ENCODE results near the gene CBL.

CBL gene

GRCh38 chr11:119323532-119324033 lies 117.4 kb downstream of the CBL start (continued):
- TF ChIP-seq ZNF239 (tag by site-specific recombination; IDR thresholded peaks at IDR 0.05) (no peak), ZNF449 (tag by site-specific recombination; IDR thresholded peaks at IDR 0.05) (no peak), ZNF16 (tag by site-specific recombination; IDR thresholded peaks at IDR 0.05; ENCODE audit: low read depth) (peak; percentile 99), RBAK (tag by site-specific recombination; IDR thresholded peaks at IDR 0.05) (no peak), FEZF1 (tag by site-specific recombination; IDR thresholded peaks at IDR 0.05) (no peak), ZNF639 (tag by site-specific recombination; IDR thresholded peaks at IDR 0.05) (no peak)

GRCh38 chr11:119324189-119324588 lies 118.0 kb downstream of the CBL start:
- CTCF ChIA-PET = interaction anchor here (0.6 to 15.8 kb wide), 47 partner anchors 9 to 1313 kb away, joined by 3 to 151 read pairs (median 5); partner anchors contain the start of genes C1QTNF5, C2CD2L, CBL and RNF26
- H3K36me3 ChIP-seq (ENCODE audit: control insufficient read depth in 2 of 2, insufficient read depth in 1 of 2, low read length in 2 of 2) = no peaks in the 10 kb centered on the region
- TF ChIP-seq SETDB1 (IDR thresholded peaks at IDR 0.05; ENCODE audit: insufficient read length, low read length) (no peak), INSM2 (tag by site-specific recombination; IDR thresholded peaks at IDR 0.05) (no peak), ZBTB8A (tag by site-specific recombination; IDR thresholded peaks at IDR 0.05) (no peak), ZNF398 (tag by site-specific recombination; IDR thresholded peaks at IDR 0.05) (no peak), BCL11B (tag by site-specific recombination; IDR thresholded peaks at IDR 0.05; ENCODE audit: low read depth) (no peak), ZNF830 (tag by site-specific recombination; IDR thresholded peaks at IDR 0.05; ENCODE audit: low read depth) (no peak)
- H3K4me3 ChIP-seq (ENCODE audit: low read depth, low read length) = no peak overlapping the region
- no peaks in the 10 kb centered on the region for H3K9me3 ChIP-seq (ENCODE audit: control insufficient read depth, insufficient read depth, low read depth, low read length)
- POLR2A ChIA-PET = interaction anchor here (0.7 to 1.4 kb wide), 4 partner anchors 10 to 327 kb away, joined by 3 to 5 read pairs (median 4); partner anchors contain the start of gene RNF26
- H3K27ac ChIP-seq (ENCODE audit: extremely low read depth, low read depth, low read length) = no peak overlapping the region
- no peaks in the 10 kb centered on the region; the same call in 1 of the 2 replicates for H3K4me1 ChIP-seq (ENCODE audit: control insufficient read depth, insufficient read depth, low read length)

GRCh38 chr11:119329320-119329719 lies 123.2 kb downstream of the CBL start:
- Histone ChIP-seq H3K9me3 (ENCODE audit: control insufficient read depth, insufficient read depth, low read depth, low read length) (no peaks in the 10 kb centered on the region), H3K27ac (ENCODE audit: extremely low read depth, low read depth, low read length) (no peak overlapping the region), H3K4me1 (ENCODE audit: control insufficient read depth, insufficient read depth, low read length) (no peaks in the 10 kb centered on the region), H3K4me3 (ENCODE audit: low read depth, low read length) (no peak overlapping the region), H3K36me3 (ENCODE audit: control insufficient read depth in 2 of 2, insufficient read depth in 1 of 2, low read length in 2 of 2) (no peaks in the 10 kb centered on the region)
- CTCF ChIA-PET = interaction anchor here (1.0 to 15.8 kb wide), 2 partner anchors 10 to 45 kb away, joined by 3 to 151 read pairs; partner anchors contain the start of gene C1QTNF5
- POLR2A ChIA-PET = no interaction called here
- TF ChIP-seq SP2 (tag by site-specific recombination; IDR thresholded peaks at IDR 0.05) (no peak), ZNF596 (tag by site-specific recombination; IDR thresholded peaks at IDR 0.05) (no peak), ZNF174 (tag by site-specific recombination; IDR thresholded peaks at IDR 0.05) (no peak), PRDM2 (tag by site-specific recombination; IDR thresholded peaks at IDR 0.05; ENCODE audit: borderline replicate concordance) (no peak), ZNF501 (tag by site-specific recombination; IDR thresholded peaks at IDR 0.05) (no peak), YY1 (tag by site-specific recombination; IDR thresholded peaks at IDR 0.05) (no peak), ZNF785 (tag by site-specific recombination; IDR thresholded peaks at IDR 0.05) (no peak), ZNF621 (tag by site-specific recombination; IDR thresholded peaks at IDR 0.05) (no peak), ZNF133 (tag by site-specific recombination; IDR thresholded peaks at IDR 0.05) (no peak), ZNF837 (tag by site-specific recombination; IDR thresholded peaks at IDR 0.05) (no peak)
